GM21619 (cell line): Measurements from ENCODE around the gene THOC2.
"Not testable (repeated sequence)": the region's sequence is repeated elsewhere in the genome, so short reads cannot be mapped to it uniquely, and the experiment has no call there.

Experiments used
- ATAC-seq: cut with Tn5 transposase; IDR thresholded peaks from one replicate; pipeline ENCODE4 v1.9.1; 2021; ENCODE audit not compliant: unreplicated experiment

THOC2 gene

DNA sequence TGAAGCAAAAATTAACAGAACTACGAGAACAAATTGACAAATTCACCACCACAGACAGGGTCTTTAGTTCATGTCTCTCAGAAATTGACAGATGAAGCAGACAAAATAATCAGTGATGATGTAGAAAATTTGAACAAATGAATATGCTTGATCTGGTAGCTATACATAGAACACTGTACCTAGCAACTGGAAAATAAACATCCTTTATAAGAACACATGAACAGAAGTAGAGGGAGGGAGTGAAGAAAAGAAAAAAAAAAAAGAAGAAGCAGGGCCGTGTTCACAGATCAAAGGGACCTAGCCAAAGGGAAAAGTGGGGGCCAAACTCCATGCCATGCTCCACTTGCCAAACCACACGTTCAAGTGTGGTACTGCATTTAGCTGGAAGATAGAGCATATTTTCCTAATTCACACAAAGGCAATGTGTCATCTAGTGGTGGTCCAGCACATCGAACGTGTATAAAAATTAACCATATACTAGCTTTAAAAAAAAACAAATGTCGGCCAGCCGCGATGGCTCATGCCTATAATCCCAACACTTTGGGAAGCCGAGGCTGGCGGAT is 5.6 kb upstream of the THOC2 start:
- no peak for ATAC-seq

DNA sequence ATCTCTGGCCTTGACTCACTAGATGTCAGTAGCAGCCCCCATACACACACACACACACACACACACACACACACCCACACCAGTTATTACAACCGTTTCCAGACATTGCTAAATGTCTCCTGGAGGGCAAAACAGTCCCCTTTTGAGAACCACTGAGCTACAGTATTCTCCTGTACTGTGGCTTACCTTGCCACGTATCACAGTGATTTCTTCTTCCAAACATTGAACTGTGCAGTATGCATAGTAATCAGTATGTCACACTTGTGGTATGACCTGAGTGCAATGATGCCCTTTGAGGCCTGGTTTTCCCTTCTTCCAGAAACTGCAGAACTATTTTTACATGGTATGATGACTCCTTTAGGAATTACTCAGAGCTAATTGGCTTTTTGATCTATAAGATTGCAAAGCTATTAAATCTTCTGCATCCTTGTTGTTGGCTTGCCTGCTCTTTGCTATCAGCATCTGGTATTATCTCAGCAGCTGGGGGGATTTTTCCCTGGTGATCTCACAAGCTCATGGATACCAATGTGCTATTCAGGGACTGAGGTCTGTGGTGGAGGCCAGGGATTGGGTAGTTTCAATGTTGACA is 3.6 kb upstream of the THOC2 start:
- ATAC-seq = no peak

DNA sequence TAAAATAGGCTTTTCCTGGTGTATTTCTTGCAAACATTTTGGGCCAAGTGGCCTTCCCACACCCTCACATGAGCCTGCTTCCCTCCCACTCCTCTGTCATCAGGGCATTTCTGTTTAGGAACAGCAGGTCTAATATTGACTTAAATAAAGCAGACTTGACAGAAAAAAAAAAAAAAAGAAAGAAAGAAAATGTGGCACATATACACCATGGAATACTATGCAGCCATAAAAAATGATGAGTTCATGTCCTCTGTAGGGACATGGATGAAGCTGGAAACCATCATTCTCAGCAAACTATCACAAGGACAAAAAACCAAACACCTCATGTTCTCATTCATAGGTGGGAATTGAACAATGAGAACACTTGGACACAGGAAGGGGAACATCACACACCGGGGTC is 2.3 kb upstream of the THOC2 start:
- ATAC-seq = not testable (repeated sequence)

DNA sequence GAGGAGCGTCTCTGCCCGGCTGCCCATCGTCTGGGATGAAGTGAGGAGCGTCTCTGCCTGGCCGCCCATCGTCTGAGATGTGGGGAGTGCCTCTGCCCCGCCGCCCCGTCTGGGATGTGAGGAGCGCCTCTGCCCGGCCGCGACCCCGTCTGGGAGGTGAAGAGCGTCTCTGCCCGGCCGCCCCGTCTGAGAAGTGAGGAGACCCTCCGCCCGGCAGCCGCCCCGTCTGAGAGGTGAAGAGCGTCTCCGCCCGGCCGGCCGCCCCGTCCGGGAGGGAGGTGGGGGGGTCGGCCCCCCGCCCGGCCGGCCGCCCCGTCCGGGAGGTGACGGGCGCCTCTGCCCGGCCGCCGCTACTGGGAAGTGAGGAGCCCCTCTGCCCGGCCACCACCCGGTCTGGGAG is 1.2 kb upstream of the THOC2 start:
- ATAC-seq = not testable (repeated sequence)

DNA sequence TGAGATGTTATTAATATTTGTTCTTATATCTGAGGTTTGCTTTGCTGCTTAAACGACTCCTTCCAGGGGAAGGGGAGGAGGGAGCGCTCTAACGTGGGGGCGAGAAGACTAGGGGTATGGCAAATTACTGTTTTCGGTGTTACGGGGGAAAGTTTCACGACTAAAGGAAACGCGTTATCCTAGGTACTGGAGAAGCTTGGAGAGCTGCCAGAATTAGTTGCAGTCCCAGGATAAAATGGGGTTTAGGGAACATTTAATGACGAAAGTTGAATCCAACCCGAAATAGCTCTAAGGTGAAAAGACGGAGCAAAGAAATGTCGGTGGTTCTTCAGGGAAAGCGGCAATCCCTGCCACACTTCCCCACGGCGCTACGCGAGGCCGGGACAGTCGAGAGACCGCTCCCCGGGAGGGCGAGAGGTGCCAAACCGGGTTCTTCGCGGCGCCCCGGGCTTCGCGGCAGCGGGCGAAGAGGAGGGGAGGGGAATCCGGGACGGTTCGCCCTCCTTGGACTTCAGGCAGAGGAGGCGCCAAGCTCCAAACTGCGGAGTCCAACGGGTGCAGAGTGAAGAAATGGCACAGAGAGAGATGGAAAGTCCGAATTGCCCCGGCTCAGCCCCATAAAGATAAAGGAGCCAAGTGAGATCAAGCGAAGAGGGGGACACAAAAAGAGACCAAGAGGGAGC is 724 bp downstream of the THOC2 start:
- peak; percentile 14 for ATAC-seq

DNA sequence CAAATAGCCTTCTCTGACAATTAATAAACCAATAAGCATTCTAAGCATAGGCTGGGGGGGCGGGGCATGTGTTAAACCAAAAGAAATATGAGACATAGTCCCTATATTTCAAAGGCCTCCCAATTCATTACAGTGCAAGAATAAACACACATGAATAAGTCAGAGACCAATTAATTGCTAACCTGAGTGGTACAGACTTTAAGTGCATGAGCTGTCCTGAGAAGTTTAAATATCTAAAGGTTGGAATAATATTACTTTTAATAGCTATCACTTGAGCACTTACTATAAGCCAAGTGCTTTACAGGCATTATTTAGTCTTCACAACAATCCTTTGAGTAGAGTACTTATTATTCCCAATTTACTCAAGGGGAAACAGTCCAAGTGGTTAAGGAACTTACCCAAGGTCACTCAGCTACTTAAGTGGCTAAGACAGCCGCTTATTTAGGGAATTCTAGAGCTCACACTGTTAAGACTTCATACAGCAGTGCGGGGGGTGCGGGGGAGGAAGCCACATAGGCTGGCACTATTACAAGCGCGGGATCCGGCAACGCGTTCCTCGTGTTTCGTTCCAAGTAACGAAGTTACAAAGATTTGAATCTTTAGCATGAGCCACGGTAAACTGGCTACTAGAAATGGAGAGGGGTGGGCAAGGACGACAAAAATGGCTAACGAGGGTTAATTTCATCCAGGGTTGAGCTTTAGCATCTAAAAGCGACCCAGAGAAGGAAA is 1.4 kb downstream of the THOC2 start:
- ATAC-seq = no peak

DNA sequence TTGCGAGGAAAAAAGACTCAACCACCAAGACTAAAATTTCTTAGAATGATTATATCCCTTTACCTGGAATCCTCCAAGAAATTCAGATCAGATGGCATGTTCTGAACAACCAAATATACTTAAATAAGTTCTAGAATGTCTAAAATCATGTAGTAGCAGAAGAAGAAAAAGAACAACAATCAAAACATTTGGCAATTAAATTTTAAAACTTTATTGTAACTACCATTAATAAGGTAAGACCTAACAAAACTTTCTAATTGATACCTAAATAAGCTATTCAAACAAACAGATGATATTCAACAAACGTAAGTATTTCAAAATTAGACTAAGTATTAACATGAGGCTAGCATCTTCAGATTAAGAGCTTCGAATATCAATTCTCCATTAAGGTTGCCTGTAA is 4.3 kb downstream of the THOC2 start:
- ATAC-seq = no peak

DNA sequence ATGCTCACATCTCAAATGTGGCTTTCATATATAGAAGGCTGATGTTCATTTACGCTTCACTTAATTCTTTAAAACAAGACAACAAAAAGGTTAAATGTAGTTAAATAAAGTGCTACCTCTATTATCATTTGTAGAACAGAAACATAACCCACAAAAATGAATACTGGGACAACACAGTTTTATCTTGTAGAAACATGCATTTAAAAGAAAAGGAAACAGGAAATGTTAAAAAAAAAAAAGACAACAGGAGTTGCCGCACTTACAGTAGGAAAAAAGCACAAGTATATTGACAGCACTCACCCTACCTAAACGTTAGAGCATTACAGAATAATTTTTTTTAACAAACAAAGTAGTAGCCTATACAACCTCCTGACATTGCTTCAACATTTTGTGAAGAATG is 4.8 kb downstream of the THOC2 start:
- ATAC-seq = no peak

DNA sequence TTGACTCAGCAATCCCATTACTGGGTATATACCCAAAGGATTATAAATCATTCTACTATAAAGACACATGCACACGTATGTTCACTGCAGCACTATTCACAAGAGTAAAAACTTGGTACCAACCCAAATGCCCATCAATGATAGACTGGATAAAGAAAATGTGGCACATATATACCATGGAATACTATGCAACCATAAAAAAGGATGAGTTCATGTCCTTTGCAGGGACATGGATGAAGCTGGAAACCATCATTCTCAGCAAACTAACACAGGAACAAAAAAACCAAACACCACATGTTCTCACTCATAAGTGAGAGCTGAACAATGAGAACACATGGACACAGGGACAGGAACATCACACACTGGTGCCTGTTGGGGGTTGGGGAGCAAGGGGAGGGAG is 10.7 kb downstream of the THOC2 start:
- ATAC-seq = not testable (repeated sequence)

DNA sequence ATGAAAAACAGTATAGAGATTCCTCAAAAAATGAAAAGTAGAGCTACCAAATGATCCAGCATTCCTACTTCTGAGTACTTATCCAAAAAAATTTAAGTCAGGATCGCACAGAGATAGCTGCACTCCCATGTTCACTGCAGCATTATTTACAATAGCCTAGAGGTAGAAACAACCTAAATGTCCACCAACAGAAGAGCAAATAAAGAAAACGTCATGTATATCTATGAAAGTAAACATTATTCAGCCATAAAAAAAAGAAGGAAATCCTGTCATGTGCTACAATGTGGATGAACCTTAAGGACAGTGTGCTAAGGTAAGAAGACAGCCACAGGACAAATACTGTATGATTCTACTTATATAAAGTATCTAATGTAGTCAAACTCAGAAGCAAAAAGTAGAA is 12.4 kb downstream of the THOC2 start:
- ATAC-seq = no peak

DNA sequence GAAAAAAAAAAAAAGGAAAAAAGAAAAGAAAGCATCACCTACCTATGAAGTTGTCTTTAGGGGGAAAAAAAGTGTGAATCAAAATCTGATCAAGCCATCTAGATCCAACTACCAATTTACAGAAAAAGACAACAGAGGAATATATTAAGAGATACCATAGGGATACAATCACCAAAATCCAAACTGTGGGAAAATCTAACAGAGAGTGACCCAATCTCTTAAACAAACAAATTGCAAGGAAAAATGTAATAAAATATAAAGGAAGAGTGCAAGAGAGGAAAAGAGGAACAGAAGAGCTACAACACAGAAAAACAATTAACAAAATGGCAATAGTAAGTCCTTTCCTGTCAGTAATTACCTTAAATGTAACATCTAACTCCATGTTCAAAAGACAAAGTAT is 19.0 kb downstream of the THOC2 start:
- no peak for ATAC-seq

DNA sequence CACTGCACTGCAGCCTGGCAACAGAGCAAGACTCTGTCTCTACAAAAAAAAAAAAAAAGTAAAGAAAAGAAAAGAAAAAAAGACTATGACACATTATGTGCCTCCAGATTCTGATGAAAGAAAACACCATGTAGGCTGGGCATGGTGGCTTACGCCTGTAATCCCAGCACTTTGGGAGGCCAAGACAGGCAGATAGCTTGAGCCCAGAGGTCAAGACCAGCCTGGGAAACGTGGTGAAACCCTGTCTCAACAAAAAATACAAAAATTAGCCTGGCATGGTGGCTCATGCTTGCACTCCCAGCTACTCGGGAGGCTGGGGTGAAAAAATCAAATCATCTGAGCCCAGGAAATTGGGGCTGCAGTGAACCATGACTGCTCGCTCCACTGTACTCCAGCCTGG is 19.4 kb downstream of the THOC2 start:
- no peak for ATAC-seq

DNA sequence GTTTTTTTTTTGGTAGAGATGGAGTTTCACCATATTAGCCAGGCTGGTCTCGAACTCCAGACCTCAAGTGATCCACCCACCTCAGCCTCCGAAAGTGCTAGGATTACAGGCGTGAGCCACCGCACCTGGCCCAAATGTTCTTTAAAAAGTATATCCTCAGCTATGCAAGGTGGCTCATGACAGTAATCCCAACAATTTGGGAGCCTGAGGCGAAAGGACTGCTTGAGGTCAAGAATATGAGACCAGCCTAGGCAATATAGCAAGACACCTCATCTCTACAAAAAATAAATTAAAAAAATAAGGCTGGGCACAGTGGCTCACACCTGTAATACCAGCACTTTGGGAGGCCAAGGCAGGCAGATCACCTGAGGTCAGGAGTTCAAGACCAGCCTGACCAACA is 21.7 kb downstream of the THOC2 start:
- not testable (repeated sequence) for ATAC-seq

DNA sequence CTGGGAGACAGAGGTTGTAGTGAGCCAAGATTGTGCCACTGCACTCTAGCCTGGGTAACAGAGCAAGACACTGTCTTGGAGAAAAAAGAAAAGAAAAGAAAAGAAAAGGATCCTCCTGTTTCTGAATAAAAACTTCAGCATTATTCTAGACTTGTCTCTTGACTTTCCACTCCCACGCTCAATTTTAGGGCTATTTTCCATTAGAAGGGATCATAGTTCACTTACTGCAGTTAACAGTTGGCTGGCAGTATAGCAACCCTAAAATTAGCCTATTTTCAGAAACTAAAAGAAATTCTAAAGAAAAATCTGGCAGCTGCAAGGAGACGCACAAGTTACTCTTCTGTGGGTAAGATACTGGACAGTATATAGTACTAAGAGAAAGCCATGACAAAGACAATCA is 28.1 kb downstream of the THOC2 start:
- ATAC-seq = no peak

DNA sequence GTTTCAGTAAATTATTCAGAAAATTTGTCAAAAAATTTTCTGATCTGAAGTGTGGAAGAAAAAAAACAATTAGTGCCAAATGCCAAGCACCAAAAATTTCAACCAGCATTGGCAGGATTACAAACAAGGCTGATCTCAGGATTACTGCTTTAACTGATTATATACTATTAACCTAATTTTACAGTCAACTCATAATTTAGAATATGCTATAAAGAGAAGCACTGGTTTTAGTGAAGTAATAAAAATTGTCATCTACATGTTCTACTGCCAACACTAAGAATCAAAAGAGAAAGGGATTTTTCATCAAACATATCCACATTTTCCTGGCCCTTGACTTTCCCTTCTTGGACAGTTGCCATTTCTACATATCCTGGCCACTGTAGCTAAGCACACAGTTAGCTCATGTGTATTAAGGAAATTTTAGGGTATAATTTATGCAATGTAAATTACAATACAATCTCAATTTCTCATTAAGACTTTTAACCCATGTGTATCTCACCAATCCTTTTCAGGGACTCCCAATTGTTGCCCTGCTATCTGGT is 33.8 kb downstream of the THOC2 start:
- ATAC-seq = no peak

DNA sequence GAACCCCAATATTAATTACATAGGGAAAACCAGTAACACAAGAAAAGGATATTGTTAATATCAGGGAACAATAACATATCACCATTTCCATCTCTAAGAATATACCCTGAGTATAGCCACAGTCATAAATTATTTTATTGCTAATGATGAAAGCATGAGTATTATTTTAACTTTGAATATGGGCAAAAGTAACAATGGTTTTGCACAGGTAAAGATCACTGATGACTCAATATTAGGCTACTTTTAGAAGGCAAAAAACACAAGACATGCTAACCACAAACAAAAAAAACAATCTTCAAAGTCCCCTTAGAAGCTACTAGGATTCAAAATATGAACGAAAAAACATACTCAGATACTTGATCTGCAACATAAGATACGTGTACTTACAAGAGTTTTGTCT is 36.5 kb downstream of the THOC2 start:
- no peak for ATAC-seq

DNA sequence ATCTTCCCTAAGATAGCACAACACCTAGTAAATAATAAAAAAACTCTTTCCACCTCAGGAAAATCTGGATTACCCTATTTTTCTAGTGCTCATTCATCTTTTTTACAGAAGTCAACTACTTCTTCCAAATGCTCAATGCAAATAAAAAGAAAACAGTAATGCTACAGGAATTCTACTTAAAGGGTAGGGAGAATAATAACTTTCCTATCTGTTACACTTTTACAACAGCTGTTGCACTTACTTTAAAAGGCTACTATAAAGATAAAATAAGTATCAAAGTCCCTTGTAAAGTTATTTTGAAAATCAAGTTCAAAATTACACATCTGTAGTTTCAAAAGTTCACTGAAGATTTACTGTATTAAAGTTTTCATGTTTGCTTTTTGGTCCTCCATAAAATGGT is 37.6 kb downstream of the THOC2 start:
- no peak for ATAC-seq

DNA sequence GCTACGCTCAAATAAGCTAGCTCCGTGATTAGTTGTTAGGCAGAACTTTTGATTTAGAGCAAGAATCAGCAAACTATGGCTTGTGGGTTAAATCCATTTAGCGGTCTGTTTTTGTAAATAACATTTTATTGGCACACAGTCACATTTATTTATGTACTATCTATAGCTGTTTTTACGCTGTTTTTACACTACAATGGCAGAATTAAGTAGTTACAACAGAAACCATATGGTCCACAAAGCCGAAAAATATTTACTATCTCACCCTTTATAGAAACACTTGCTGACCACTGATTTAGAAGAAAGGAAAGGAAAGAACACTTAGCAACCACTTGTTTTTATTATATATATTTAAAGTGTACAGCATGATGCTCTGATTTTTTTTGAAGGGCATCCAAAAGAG is 41.1 kb downstream of the THOC2 start:
- ATAC-seq = no peak

DNA sequence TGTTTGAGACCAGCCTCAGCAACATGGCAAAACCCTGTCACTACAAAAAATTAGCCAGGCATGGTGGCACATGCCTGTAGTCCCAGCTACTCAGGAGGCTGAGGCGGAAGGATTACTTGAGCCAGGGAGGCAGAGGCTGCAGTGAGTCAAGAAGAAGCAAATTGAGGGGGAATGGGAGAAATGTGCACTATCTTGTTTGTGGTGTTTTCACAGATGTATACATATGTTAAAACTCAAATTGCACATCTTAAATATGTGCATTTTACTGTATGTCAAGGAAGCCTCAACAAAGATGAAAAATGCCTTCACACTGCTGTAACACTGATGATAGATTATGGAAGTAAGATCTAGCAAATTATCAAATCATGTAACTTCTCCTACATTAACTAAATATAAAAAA is 44.3 kb downstream of the THOC2 start:
- ATAC-seq = no peak

DNA sequence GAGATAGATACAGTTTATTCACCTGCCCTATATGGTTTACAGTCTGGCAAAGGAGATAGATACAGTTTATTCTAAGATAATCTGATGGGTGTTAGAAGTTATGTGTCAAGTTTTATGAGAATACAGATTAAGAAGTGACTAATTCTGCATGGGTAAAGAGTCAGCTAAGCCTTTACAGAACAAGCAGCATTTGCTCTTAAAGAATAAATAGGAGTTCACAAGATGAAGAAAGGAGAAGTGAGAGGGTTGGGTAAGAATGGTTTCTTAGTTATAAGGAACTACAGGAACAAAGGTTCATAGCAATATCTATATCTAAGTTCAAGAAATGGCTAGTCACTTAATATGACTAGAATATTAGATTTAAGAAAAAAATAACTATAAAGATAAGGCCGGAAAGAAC is 47.6 kb downstream of the THOC2 start:
- ATAC-seq = no peak

DNA sequence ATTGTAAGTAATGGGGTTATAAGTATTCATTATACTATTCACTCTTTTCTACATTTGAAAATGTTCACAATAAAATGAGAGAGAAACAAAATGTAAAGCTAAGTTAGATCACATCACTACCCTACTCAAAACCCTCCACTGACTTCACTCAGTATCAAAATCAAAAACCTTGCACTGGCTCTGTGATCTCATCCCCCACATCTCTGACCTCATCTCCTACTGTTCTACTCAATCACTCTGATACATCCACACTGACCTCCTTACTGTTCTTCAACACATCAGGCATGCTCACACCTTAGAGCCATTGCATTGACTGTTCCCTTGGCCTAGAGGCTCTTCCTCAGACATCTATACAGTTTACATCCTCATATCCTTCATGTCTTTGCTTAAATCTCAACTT is 50.7 kb downstream of the THOC2 start:
- no peak for ATAC-seq
